ENCODE data around the gene RABL6. TPM values are rescaled to one million over a fixed set of nuclear protein-coding genes. Genes with fewer than 3 reads are reported as not detected.
"Not testable (repeated sequence)": the region's sequence is repeated elsewhere in the genome, so short reads cannot be mapped to it uniquely, and the experiment has no call there.

RABL6 gene
- total and polyA plus RNA-seq, 2 experiments from 2014 or later: 101 to 153 TPM

DNA sequence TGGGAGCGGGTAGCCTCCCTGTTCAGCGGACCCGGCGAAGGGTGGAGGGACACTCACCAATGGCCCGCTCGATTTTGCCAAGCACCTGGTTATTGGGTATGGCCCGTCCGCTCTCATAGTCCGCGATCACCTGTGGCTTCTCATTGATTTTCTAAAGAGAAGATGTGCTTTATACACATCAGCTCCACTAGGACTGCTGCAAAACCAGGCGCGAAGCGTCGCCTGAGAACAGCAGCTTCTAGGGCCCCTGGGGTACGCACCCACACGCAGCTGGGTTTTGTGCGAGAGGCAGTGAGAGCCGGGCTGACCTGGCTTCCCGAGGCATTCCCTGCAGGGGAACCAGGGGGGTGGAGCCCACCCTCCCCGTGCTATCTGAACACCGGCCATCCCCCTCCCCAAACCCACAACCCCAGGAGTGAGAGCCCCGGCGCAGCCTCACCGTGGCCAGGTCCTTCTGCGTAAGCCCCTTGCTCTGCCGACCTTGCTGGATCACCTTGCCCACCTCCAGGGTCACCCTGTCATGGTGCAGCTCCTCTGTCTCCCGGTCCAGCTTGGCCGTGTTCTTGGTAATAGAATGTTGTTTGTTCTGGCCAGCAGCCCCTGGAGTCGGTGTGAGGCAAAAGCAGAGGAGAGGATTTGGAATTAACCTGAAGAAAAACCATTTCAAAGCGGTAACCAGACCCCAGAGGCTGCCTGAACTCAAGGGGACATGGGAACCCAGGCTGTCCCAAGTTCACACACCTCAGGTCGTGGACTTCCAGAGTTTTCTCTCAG, 55.3 kb downstream of the RABL6 start:
- no peaks in the 10 kb centered on the region for H3K27me3 ChIP-seq
- peaks cover 5% of the 10 kb centered on the region for H3K4me1 ChIP-seq (ENCODE audit: low read depth)
- no peak overlapping the region for H3K27ac ChIP-seq
- no peaks in the 10 kb centered on the region for H3K9me3 ChIP-seq (ENCODE audit: low read depth)
- no peak for TF ChIP-seq CTCF (IDR thresholded peaks at IDR 0.05; ENCODE audit: low read depth, low read length)
- H3K36me3 ChIP-seq: peaks cover 19% of the 10 kb centered on the region
- DNase-seq (ENCODE audit: low read depth in 1 of 2, low spot score in 1 of 2): no peak
- H3K4me3 ChIP-seq: no peak overlapping the region

DNA sequence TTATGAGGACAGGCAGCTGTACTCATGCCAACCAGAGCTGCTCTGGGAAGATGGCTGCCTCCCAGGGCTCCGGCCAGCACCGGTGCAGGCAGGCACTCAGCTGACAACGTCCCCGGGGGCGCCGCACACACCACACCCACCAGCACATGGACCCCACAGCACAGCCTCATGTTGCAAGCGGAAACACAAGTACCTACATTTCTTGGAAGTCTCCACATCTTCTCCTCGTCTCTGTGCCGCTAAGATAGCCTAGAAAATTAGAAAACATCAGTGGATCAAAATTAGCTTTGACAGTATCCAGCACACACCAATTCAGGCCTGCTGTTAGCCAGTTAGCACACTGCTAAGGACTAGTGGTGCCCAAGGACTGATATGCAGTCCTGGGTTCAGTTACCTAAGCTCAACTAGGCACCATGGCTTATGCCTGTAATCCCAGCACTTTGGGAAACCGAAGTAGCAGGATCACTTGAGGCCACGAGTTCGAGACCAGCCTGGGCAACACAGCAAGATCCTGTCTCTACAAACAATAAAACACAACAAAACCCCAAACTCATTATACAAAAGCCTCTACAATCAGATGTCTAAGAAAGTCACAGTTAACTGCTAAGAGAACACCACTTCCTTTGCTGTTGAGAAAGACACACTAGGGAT, 56.0 kb downstream of the RABL6 start:
- peaks cover 19% of the 10 kb centered on the region for H3K36me3 ChIP-seq
- TF ChIP-seq CTCF (IDR thresholded peaks at IDR 0.05; ENCODE audit: low read depth, low read length): no peak

DNA sequence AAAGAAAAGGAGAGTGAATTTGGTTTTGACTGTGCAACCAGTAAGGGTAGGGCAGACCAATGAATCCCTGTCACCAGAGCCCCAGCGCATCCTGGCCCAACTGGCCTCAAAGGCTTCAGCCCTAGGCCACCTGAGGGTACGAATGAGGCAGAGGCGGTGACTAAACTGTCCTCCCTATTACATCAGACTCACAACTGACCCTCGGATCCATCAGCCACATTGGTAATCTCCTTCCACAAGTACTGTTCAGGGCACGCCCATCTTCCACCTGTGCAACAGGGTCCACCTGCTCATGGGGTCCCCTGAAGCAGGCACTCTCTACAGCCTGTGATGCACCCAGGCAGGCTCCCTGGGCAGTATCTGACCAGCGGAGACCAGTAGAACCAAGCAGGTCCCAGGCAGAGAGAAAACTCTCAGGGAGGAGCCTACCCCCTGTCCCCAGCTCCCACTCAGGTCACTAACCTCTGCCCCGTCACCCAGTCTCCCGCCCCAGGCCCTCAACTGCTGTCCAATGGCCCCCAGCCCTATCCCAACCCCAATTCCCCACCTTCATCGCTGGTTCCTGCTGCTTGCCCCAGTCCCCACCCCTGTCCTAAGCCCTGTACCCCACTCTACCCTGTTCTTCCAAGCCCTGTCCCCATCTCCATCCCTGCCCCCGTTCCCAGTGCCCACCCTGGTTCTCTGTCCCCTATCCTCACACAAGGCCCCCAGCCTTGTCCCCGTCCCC, 57.5 kb downstream of the RABL6 start:
- TF ChIP-seq CTCF (IDR thresholded peaks at IDR 0.05; ENCODE audit: low read depth, low read length): no peak
- no peaks in the 10 kb centered on the region for H3K9me3 ChIP-seq (ENCODE audit: low read depth)
- peak overlapping the region; percentile 99 for H3K4me3 ChIP-seq
- no peaks in the 10 kb centered on the region for H3K27me3 ChIP-seq
- H3K36me3 ChIP-seq: peaks cover 19% of the 10 kb centered on the region
- peak overlapping the region; percentile 95 for H3K27ac ChIP-seq
- no peak for DNase-seq (ENCODE audit: low read depth in 1 of 2, low spot score in 1 of 2)
- peaks cover 5% of the 10 kb centered on the region for H3K4me1 ChIP-seq (ENCODE audit: low read depth)

More for the DNA sequence above, 56.0 kb downstream of the RABL6 start:
- H3K4me3 ChIP-seq: no peak overlapping the region
- DNase-seq (ENCODE audit: low read depth in 1 of 2, low spot score in 1 of 2): no peak
- H3K27me3 ChIP-seq: no peaks in the 10 kb centered on the region
- no peaks in the 10 kb centered on the region for H3K9me3 ChIP-seq (ENCODE audit: low read depth)
- H3K4me1 ChIP-seq (ENCODE audit: low read depth): peaks cover 5% of the 10 kb centered on the region
- no peak overlapping the region for H3K27ac ChIP-seq

- no peak for DNase-seq (ENCODE audit: low read depth in 1 of 2, low spot score in 1 of 2)
- peaks cover 19% of the 10 kb centered on the region for H3K36me3 ChIP-seq
- H3K27me3 ChIP-seq: no peaks in the 10 kb centered on the region
- peak overlapping the region; percentile 99 for H3K4me3 ChIP-seq
- H3K9me3 ChIP-seq (ENCODE audit: low read depth): no peaks in the 10 kb centered on the region
- peak overlapping the region; percentile 95 for H3K27ac ChIP-seq
- no peak for TF ChIP-seq CTCF (IDR thresholded peaks at IDR 0.05; ENCODE audit: low read depth, low read length)
- peaks cover 5% of the 10 kb centered on the region for H3K4me1 ChIP-seq (ENCODE audit: low read depth)
These were observed 58.0 kb downstream of the RABL6 start for GRCh38 chr9:136865768-136866103.

DNA sequence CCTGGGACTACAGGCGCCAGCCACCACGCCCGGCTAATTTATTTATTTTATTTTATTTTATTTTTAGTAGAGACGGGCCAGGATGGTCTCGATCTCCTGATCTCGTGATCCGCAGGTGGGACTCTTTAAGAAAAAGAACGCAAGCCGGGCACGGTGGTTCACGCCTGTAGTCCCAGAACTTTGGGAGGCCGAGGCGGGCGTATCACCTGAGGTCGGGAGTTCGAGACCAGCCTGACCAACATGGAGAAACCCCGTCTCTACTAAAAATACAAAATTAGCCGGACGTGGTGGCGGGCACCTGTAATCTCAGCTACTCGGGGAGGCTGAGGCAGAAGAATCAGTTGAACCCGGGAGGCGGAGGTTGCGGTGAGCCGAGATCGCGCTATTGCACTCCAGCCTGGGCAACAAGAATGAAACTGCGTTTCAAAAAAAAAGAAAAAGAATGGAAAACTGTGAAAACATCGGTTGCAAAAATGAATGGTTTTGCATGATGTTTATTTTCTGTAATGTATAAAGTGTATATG, 59.2 kb downstream of the RABL6 start:
- peaks cover 15% of the 10 kb centered on the region for H3K36me3 ChIP-seq
- DNase-seq (ENCODE audit: low read depth in 1 of 2, low spot score in 1 of 2); H3K4me1 ChIP-seq (ENCODE audit: low read depth); H3K27me3 ChIP-seq; H3K9me3 ChIP-seq (ENCODE audit: low read depth): not testable (repeated sequence)
- H3K4me3 ChIP-seq: peak overlapping the region; percentile 99
- peak overlapping the region; percentile 95 for H3K27ac ChIP-seq
